ENCODE data around the gene ZNF701. TPM values are rescaled to one million over a fixed set of nuclear protein-coding genes. Genes with fewer than 3 reads are reported as not detected.

The ZNF701 gene
- total and polyA plus RNA-seq, 2 of the 8 experiments (the other 6 are each of a cell fraction or from before 2014, with no cell fraction given): 4.9 to 18.7 TPM

DNA sequence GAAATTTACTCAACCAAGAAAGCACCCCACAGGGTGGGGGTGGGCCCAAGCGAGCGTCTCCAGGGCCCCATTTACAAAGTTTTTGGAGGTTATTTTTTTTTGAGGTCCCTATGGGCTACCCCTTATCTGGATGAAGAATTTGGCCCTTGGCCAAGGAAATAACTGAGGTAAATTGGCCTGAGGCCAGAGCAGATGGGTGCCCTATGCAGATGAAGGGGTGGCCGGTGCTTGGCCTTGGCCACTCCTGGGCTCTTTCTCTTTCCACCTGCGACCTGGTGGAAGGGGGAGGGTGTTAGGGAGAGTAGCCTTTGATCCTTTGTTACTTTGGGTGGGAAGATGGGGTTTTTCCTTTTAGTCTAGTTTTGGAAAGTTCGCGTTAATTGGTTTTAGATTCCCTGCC lies 15.5 kb downstream of the ZNF701 start (continued):
- TF ChIP-seq, protein P1, sequence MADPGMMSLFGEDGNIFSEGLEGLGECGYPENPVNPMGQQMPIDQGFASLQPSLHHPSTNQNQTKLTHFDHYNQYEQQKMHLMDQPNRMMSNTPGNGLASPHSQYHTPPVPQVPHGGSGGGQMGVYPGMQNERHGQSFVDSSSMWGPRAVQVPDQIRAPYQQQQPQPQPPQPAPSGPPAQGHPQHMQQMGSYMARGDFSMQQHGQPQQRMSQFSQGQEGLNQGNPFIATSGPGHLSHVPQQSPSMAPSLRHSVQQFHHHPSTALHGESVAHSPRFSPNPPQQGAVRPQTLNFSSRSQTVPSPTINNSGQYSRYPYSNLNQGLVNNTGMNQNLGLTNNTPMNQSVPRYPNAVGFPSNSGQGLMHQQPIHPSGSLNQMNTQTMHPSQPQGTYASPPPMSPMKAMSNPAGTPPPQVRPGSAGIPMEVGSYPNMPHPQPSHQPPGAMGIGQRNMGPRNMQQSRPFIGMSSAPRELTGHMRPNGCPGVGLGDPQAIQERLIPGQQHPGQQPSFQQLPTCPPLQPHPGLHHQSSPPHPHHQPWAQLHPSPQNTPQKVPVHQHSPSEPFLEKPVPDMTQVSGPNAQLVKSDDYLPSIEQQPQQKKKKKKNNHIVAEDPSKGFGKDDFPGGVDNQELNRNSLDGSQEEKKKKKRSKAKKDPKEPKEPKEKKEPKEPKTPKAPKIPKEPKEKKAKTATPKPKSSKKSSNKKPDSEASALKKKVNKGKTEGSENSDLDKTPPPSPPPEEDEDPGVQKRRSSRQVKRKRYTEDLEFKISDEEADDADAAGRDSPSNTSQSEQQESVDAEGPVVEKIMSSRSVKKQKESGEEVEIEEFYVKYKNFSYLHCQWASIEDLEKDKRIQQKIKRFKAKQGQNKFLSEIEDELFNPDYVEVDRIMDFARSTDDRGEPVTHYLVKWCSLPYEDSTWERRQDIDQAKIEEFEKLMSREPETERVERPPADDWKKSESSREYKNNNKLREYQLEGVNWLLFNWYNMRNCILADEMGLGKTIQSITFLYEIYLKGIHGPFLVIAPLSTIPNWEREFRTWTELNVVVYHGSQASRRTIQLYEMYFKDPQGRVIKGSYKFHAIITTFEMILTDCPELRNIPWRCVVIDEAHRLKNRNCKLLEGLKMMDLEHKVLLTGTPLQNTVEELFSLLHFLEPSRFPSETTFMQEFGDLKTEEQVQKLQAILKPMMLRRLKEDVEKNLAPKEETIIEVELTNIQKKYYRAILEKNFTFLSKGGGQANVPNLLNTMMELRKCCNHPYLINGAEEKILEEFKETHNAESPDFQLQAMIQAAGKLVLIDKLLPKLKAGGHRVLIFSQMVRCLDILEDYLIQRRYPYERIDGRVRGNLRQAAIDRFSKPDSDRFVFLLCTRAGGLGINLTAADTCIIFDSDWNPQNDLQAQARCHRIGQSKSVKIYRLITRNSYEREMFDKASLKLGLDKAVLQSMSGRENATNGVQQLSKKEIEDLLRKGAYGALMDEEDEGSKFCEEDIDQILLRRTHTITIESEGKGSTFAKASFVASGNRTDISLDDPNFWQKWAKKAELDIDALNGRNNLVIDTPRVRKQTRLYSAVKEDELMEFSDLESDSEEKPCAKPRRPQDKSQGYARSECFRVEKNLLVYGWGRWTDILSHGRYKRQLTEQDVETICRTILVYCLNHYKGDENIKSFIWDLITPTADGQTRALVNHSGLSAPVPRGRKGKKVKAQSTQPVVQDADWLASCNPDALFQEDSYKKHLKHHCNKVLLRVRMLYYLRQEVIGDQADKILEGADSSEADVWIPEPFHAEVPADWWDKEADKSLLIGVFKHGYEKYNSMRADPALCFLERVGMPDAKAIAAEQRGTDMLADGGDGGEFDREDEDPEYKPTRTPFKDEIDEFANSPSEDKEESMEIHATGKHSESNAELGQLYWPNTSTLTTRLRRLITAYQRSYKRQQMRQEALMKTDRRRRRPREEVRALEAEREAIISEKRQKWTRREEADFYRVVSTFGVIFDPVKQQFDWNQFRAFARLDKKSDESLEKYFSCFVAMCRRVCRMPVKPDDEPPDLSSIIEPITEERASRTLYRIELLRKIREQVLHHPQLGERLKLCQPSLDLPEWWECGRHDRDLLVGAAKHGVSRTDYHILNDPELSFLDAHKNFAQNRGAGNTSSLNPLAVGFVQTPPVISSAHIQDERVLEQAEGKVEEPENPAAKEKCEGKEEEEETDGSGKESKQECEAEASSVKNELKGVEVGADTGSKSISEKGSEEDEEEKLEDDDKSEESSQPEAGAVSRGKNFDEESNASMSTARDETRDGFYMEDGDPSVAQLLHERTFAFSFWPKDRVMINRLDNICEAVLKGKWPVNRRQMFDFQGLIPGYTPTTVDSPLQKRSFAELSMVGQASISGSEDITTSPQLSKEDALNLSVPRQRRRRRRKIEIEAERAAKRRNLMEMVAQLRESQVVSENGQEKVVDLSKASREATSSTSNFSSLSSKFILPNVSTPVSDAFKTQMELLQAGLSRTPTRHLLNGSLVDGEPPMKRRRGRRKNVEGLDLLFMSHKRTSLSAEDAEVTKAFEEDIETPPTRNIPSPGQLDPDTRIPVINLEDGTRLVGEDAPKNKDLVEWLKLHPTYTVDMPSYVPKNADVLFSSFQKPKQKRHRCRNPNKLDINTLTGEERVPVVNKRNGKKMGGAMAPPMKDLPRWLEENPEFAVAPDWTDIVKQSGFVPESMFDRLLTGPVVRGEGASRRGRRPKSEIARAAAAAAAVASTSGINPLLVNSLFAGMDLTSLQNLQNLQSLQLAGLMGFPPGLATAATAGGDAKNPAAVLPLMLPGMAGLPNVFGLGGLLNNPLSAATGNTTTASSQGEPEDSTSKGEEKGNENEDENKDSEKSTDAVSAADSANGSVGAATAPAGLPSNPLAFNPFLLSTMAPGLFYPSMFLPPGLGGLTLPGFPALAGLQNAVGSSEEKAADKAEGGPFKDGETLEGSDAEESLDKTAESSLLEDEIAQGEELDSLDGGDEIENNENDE (IDR thresholded peaks at IDR 0.05; ENCODE audit: insufficient replicate concordance, low read length): no peak
- no peak for TF ChIP-seq GTF2F1 (IDR thresholded peaks at IDR 0.05; ENCODE audit: borderline replicate concordance, low read depth, low read length)
- no peak for TF ChIP-seq KDM1A (IDR thresholded peaks at IDR 0.05; ENCODE audit: borderline replicate concordance, low read length)
- no peak for TF ChIP-seq SIRT6 (IDR thresholded peaks at IDR 0.05; ENCODE audit: low read length)
- no peak for TF ChIP-seq CBX5 (IDR thresholded peaks at IDR 0.05; ENCODE audit: low read depth, low read length)
- TF ChIP-seq SIX5 (IDR thresholded peaks at IDR 0.05; ENCODE audit: low read depth, low read length): no peak
- no peak for TF ChIP-seq KDM4A (IDR thresholded peaks at IDR 0.05; ENCODE audit: low read depth, low read length, severe bottlenecking)
- no peak for TF ChIP-seq EP300 (IDR thresholded peaks at IDR 0.05; ENCODE audit: borderline replicate concordance in 1 of 2, low read depth in 2 of 2, low read length in 2 of 2)
- TF ChIP-seq ASH2L (IDR thresholded peaks at IDR 0.05; ENCODE audit: low read length): no peak
- TF ChIP-seq JUN (IDR thresholded peaks at IDR 0.05; ENCODE audit: low read depth, low read length): no peak
